GM20431 (cell line): ENCODE data around the gene CREM.

Experiments
- in situ Hi-C: fragments of 300-500 bp; cut with MseI, MboI; formaldehyde crosslinking; loops from one replicate; pipeline ENCODE4 v1.15.0; 2020; ENCODE audit warnings: low sequenced_read_pairs; ENCODE audit not compliant: unreplicated experiment

Gene CREM

DNA sequence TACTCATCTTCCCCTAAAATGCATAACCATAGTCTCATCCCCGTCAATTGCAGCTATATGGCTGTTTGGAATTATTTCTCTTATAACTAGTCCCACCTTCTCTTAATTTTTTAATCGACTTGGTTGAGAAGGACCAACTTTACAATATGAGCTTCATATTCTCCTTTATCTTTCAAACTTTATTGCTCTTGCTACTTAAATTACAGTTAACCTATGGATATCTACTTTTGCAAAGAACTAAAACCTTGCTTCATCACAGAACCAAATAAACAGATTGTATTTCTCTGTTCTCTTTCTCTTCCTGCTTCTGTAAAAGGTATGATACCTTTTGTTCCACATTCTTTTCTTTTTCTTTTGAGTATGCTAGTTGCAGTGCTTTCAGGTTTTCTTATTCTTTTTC lies 6.1 kb downstream of the CREM start:
- in situ Hi-C loops = no loop called here

DNA sequence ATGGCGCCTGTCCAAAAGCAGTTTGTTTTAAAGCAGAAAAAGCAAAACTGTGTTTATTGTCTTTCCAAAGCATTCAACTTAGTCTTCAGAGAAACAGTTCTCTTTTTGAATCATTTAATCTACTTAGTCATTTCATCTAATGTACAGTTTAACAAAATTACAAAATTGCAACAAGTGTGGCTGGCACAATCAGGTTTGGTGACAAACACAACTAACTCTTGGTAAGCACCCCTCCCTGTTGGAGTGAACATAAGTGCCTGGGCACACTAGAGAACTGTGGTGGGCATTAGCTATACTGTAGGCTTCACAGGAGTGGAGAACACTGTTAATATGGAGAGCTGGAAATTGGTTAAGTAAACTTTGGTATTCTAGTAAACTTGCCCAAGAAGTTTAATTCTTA lies 6.9 kb downstream of the CREM start:
- in situ Hi-C loops = no loop called here

DNA sequence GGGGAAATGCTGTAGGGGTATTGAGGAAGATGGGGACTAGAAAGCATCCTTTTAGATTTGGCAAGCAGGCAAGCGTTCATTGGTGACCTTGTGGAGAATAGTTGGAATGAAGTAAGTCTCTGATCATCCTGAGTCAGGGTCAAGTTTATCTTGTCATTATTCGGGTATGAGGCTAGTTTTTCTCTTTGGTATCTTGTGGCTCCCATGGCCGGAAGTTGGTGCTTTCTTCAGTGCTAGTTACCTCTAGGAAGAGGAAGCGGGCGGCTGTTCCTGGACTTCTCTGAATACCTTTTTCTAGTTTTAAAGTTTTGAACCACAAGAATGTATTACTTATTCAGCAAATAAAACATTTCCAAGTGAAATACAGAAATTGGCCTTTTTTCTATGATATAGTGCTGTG lies 9.2 kb downstream of the CREM start:
- in situ Hi-C loops = no loop called here

DNA sequence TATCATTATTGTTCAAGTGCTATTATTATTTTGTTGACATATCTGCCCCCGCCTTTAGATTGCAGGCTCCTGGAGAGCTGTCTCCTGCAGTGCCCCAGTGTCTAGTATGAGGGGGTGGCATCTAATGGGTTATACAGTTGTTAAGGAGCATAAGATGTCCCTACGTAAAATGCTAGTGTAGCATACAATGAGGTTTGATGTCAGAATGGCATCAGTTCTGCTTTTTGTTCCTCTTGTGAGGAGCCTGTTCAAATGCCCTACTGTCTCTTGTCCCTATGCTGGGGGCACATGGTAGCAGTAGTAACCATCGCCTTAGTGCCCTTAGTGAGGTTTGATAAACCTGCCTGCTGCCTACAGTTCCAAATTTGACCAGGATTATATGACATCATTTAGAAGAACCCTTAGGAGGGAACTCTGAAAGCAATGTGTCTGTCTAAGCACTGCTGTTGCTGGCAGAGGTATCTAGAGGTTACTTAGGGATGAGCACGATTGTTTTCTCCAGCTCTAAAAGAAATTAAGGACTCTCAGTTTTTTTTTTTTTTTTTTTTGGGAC lies 9.7 kb downstream of the CREM start:
- in situ Hi-C loops = no loop called here

DNA sequence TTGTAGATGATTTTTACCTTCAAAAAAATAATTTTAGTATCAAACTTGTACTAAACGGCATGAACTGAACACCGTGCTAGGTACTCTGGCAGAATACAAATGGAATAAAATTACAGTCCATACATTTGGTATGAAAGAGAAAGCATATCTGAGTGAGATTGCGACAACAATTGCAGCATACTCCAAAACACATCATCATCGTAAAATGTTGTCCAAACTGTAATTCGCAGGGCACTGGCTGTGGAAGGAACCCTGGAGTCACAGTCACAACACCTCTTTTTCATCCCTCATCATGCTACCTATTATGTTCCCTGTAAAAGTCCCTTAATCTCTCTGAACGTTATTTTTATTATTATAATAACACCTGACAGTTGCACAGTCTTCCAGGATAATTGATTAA lies 13.5 kb downstream of the CREM start:
- in situ Hi-C loops = no loop called here

DNA sequence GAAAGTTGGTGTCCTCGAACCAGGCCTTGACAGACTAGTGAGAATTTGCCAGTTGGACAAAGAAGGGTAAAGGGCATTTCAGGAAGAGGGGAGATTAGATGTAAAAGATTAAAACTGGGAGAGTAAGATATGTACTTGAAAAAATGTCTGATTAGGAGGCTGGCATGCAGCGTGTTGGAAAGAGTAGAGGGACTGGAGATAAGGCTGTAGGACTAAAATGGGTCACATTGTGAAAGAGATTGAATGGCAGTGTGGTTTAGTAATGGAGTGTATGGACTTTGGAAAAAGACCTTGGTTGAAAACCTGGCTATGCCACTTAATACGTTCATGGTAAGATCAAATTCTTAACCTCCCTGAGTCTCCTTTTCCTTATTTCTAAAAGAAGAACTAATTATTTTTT lies 14.1 kb downstream of the CREM start:
- in situ Hi-C loops = no loop called here

DNA sequence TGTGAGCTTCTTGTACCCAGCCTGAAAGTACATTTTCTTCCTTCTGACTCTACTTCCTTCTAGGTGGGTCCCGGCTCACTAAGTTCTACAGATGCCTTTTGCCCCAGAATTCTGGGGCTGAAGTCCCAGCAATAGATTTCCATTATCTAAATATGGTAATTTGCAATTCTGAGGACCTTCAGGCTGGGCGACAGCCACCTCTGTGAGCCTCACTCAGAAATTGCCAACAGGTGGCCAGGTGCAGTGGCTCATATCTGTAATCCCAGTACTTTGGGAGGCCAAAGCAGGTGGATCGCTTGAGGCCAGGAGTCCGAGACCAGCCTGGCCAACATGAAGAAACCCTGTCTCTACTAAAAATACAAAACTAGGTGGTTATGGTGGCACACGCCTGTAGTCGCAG lies 23.7 kb downstream of the CREM start:
- in situ Hi-C loops = no loop called here

DNA sequence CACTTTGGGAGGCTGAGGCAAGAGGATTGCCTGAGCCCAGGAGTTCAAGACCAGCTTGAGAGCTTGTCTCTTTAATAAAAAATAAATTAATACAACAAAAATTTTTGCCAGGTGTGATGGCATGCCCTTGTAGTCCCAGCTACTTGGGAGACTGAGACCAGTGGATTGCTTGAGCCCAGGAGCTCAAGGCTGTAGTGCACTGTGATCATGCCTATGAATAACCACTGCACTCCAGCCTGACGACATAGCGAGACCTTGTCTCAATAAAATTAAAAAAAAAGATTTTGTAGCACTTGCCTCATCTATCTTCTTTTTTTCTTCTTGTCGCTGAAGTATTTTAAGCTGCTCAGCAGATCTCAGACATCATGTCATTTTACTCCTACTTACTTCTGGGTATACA lies 26.3 kb downstream of the CREM start:
- in situ Hi-C loops = no loop called here

DNA sequence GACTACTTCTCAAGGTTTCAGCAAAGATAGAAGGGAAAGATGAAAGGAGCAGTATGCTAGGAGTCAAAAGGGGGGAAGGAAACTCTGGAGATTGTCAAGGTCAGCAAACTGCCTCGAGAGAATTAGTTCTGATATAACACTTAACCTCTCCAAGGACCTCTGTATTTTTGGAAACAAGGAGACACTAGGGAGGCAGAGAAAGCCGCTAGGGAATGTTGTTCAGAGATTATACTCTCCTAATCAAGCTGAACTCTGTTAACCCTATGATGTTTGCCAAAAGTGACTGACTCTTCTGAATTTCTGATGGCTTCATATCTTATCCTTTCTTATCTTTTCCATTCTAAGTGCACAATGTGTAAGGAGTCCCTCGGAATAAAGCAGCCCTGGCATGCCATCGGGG lies 27.1 kb downstream of the CREM start:
- in situ Hi-C loops = no loop called here

DNA sequence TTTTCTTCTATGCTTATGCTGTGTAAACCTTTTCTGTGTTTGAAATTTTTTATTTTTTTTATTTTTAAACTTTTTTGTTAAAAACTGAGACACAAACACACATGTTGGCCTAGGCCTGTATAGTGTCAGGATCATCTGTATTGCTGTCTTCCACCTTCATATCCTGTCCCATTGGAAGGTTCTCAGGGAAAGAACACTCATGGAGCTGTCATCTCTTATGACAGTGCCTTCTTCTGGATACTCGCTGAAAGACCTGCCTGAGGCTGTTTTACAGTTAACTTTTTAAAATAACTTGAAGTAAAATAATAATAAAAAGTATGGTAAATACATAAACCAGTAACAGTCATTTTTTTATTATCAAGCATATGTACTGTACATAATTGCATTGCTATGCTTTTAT lies 34.1 kb downstream of the CREM start:
- in situ Hi-C loops = no loop called here

DNA sequence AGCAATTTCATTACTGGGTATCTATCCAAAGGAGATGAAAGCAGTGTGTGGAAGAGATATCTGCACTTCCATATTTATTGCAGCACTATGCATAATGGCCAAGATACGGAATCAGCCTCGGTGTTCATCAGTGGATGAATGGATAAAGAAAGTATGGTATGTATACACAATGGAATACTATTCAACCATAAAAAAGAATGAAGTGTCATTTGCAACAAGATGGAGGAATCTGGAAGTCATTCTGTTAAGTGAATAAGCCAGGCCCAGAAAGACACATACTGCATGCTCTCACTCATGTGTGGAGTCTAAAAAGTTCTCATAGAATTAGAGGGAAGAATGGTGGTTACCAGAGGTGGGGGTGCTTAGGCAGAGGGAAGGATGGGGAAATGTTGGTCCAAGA lies 35.3 kb downstream of the CREM start:
- in situ Hi-C loops = no loop called here

DNA sequence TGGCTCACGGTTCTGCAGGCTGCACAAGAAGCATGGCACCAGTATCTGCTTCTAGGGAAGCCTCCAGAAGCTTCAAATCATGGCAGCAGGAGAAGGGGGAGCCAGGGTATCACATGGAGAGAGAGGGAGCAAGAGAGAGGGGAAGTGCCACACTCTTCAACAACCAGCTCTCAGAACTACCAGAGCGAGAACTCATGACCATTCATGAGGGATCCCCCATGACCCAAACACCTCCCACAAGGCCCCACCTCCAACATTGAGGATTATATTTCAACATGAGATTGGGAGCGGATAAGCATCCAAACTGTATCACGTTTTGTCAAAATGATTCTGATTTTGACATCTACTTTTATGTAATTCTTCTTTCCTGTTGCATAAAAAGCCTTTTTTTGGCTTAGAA lies 38.5 kb downstream of the CREM start:
- in situ Hi-C loops = no loop called here

DNA sequence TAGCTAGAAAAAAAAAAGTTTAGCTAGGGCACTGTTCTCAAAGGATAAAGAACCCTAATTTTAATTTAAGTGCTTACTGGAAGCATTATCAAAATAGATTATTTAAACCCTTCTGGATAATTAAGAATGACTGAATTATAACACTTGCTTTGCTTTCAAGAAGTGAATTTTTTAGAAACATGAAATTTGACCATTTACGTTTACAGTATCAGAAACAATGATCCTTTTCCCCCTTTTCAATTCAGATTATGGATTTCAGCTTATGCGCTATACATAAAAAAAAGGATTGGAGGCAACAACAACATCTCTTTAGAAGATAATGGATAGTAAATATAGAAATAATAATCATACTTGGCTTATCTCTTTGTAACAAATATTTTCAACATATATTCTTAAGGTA lies 39.2 kb downstream of the CREM start:
- in situ Hi-C loops = no loop called here

DNA sequence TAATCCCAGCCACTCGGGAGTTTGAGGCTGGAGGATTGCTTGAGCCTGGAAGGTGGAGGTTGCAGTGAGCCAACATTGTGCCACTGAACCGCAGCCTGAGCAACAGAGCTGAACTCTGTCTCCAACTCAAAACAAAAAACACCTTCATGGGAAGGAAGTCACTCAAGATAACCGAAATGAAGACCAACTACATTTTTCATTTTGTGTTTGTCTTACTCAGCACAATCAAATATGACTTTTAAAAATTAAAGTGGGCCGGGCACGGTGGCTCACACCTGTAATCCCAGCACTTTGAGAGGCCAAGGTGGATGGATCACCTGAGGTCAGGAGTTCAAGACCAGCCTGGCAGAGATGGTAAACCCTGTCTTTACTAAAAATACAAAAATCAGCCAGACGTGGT lies 40.0 kb downstream of the CREM start:
- in situ Hi-C loops = no loop called here

DNA sequence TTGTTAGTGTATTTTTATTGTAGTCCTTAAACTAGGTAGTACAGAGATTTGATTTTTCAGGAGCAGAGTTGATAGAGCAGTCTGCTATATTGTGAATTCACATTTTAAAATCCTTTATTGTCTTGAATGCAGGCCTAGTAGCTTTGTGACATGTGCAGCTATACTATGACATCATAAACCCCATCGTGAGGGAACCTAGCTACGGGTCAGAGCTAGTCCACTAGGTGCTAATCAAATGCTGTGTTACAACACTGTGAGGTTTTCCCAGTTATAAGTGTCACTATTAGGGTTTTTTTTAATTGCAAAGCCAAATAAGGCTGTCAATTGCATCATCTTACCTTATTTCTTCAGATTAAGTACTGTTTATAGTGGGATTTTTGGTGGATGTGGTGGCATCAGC lies 40.7 kb downstream of the CREM start:
- in situ Hi-C loops = no loop called here

DNA sequence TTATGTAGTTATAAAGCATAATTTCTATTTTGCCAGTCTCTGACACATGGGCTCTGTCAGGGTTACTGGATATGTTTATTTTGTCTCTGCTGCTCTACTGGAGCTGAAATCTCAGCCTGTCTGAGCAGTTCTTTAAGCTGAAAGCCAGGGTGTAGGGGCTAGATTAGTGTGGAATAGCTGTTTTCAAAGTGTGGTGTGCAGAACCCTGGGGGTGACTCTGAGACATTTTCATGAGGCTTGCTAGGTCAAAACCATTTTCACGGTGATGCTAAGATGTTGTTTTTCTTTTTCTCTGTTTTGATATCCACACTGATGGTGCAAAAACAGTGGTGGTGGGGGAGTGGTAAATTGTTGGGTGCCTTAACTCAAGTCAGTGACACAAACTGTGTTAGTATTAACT lies 45.5 kb downstream of the CREM start:
- in situ Hi-C loops = no loop called here

DNA sequence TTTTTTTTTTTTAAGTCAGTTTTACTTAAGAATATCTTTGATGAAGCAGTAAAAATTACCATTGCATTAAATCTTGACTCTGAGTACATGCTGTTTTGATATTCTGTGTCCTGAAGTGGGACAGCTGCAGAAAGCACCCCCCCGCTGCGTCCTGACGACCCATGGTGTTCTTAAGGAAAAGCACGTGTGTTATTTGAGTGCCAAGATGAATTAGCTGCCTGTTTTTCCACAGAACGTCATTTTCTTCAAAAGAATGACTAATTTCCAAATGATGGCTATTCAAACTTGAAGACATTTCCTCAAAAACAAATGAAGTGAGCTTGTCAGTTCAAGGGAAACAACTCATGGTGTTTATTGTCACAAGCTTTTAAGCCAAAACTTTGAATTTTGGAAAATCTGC lies 45.9 kb downstream of the CREM start:
- in situ Hi-C loops = no loop called here

DNA sequence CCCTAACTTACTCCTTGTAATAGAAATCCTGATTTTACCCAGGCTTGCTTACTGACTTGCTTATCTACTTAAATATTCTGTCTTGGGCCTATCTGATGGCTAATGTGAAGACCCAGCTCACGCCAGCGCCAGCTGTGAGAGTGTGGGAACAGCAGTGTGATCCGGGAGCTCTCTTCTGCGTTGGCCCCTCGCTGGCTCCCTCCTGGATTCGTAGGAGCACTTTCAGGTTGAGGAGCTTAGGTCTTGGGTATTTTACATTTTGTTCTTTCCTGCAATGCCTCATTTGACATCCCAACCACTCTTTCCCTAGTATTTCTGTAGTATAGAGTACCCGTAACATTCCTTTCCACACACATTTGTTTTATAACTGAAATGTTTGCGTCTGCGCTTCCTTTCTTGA lies 51.7 kb downstream of the CREM start:
- in situ Hi-C loops = no loop called here

DNA sequence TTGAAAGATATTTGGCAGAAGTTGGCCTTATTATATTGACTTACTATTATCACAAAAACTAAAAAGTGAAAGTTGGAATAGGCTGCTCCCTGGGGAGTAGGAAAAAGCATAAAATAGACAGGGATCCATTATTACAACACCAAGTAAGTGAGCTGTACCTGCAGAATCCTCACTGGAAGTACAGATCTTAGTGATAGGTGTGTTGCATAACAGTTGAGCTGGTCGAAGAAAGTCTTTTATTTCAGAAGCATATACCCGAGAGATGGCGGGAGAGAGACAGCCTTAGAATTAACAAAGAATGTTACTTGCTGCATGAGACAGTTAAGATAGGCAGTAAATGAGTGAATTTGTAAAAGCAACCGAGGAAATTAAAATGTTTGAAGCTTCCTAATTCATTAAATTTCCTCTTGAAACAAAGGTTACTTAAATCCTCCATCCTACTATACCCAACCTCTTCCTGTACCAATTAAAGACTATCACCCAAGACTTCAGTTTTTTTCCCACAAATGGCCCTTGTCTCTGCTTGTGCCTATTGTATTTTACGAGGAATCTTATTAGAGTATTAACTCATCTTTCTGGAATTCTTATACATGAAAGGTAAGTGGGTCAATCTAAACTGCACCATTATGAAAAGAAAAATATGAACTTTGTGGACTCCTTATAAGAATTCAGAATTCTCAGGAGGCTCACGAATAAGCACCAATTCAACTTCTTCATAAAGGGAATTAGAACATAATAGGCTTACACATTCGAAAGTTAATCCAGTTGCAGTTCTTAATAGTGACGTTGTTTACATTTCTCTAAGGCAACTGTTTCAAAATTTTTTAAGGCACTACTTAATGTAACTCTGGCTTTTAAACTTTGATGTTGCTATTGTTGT lies 56.2 kb downstream of the CREM start:
- in situ Hi-C loops = no loop called here

DNA sequence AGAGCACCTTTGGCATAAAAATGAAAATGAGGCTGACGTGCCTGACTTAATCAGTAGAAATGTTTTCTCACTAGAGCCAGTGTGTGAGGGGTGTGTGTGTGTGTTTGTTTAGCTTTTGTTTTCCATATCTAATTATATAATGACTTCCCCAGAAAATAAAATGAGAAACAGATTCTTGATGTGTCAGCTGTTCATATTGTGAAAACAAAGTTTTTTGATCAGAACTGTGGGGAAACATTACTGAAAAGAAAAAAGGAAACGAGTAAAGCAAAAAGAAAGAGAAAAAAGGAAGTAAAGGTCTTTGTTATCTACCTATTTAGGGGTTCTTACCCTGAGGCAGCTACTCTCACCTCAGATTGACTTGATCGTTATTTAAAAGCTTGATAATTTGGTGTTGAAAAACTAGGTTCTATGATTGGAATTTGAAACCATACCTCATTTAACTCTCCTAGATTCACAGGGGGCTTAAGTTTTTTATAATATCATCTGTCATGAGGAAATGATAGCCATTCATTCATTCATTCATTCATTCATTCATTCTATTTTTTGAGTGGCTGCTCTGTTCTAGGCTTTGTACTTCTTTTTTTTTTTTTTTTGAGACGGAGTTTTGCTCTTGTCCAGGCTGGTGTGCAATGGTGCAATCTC lies 58.0 kb downstream of the CREM start:
- in situ Hi-C loops = no loop called here

DNA sequence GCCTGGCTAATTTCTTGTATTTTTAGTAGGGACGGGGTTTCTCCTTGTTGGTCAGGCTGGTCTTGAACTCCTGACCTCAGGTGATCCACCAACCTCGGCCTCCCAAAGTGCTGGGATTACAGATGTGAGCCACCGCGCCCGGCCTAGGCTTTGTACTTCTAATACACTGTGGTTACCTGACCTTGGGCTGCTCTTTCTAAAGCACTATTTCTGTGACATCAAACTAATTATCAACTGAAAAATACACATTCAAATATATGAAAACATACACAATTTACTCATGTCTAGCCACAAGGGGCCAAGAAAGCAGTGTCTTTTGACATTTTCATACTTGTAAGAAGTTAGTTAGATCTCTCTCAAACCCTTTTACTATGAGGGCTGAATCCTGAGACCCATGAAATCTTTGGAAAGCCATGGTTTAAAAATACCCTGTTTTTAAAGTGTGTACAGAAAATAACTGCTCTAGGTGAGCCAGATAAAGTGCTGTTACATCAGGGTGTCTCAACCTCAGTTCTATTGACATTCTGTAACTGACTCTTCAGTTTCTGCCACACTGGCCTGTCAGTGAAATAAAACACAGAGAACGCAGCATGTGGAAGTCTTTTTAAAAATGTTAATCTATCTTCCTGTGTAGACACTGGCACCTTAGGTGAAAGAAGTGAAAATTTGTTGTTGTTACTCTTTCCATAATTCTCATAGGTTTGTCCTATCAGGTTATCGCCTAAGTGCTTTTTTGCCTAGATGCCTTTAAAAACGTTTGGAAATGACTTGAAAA lies 58.8 kb downstream of the CREM start:
- in situ Hi-C loops = no loop called here
